Heart left ventricle (tissue), 16 donors: ENCODE results near the gene LZTS2. TPM values are rescaled to one million over a fixed set of nuclear protein-coding genes. Genes with fewer than 3 reads are reported as not detected.

Source experiments
- ATAC-seq, 4 donors: fragments of 200-7000 bp; cut with Tn5 transposase; one replicate each; pipeline ENCODE4 v1.9.1; 2020 to 2022; ENCODE audit warnings: moderate library complexity in 4 of 4, mild to moderate bottlenecking in 3 of 4, moderate number of reproducible peaks in 1 of 4
- DNase-seq, 5 donors: peaks; one replicate each; pipeline ENCODE4 v3.0.0-alpha.2; 2020
- H3K27ac ChIP-seq, 12 donors: fragments of 200-600 bp; sonication (generic) in 4 of 12; one replicate each; pipeline versions ENCODE4 v1.5.0 to v1.8.0; 2016 to 2022; ENCODE audit warnings: mild to moderate bottlenecking in 2 of 12
- H3K27me3 ChIP-seq, 9 donors: fragments of 200-600 bp; sonication (generic) in 2 of 9; one replicate each; pipeline versions ENCODE4 v1.5.1 to v1.8.0; 2016 to 2022; ENCODE audit warnings: mild to moderate bottlenecking in 3 of 9
- H3K36me3 ChIP-seq, 9 donors: fragments of 200-600 bp; sonication (generic) in 2 of 9; one replicate each; pipeline versions ENCODE4 v1.5.0 to v1.8.0; 2018 to 2022; ENCODE audit warnings: mild to moderate bottlenecking in 2 of 9
- H3K4me1 ChIP-seq, 12 donors: fragments of 200-600 bp; sonication (generic) in 4 of 12; one replicate each; pipeline versions ENCODE4 v1.5.0 to v1.8.0; 2016 to 2022; ENCODE audit warnings: mild to moderate bottlenecking in 3 of 12
- H3K4me3 ChIP-seq, 12 donors: fragments of 200-600 bp; sonication (generic) in 4 of 12; one replicate each; pipeline versions ENCODE4 v1.5.0 to v1.8.0; 2017 to 2022; ENCODE audit warnings: mild to moderate bottlenecking in 9 of 12, moderate library complexity in 4 of 12
- H3K9me3 ChIP-seq, 12 donors: fragments of 200-600 bp; sonication (generic) in 4 of 12; one replicate each; pipeline versions ENCODE4 v1.5.0 to v1.8.0; 2016 to 2022; ENCODE audit warnings: mild to moderate bottlenecking in 1 of 12
- CTCF ChIP-seq, 12 donors: fragments of 200-600 bp; sonication (generic) in 4 of 12; IDR thresholded peaks; one replicate each; pipeline versions ENCODE4 v1.5.0 to v1.8.0; 2018 to 2022; ENCODE audit warnings: antibody characterized with exemption in 12 of 12, mild to moderate bottlenecking in 5 of 12
- POLR2A ChIP-seq, 2 donors: fragments of 450-650 bp; IDR thresholded peaks; one replicate each; pipeline ENCODE4 v1.6.1; 2017; ENCODE audit warnings: antibody characterized with exemption in 2 of 2, mild to moderate bottlenecking in 2 of 2, moderate library complexity in 2 of 2
- WGBS, 4 donors: extraction: QIAGEN DNeasy Blood & Tissue Kit in 2 of 4; methylation state at CpG; one replicate each; pipeline versions ENCODE4 v1.1.5 to v1.1.7; 2013 to 2018; 5-methylcytosine and 5-hydroxymethylcytosine counted together
- intact Hi-C, 10 donors: fragments of 100-400 bp; cut with DNase I; formaldehyde crosslinking; loops; one replicate each; pipeline versions ENCODE4 v1.11.1 to v1.14.2; 2022
- polyA plus RNA-seq, 2 donors: library from polyadenylated mRNA; stranded (reverse); fragments of 200-250 nt; gene quantifications; one replicate each; pipeline ENCODE4 v1.2.3, GENCODE V29; 2013
- total RNA-seq, 9 donors: library from RNA; depleted of rRNA in 2 of 9; stranded (reverse); fragments of >200 nt in 2 of 9; fragmentation: NEBNext Ultra II Directional in 3 of 9; extraction: Animal tissue kit (Norgen Biotek cat#: 25700) in 3 of 9; gene quantifications; one replicate each; pipeline versions ENCODE4 v1.1.0 to v1.2.4, GENCODE V29; 2016 to 2023
- donor health status: ischemic (EF 13 %, LVEDD 7.1; RV severe dilation, severe dysfunction).
- donor health status: healthy with polysubstance abuse.
- donor health status: DM: no; HTN: yes; CAD: no.
- donor health status: DM: no; HTN: no; CAD: no.
- donor health status: ischemic (EF 25% LVEDD 6.9; RV normal size, moderate dysfunction).
- donor health status: ischemic (EF 25% LVEDD 5.7; RV mildly dilated, moderate dysfunction).
- donor health status: healthy.
- donor health status: DM: yes; HTN: yes; CAD: no.
- donor health status: ischemic (EF 35%, LVEDD 5.7; RV mildly dilated, moderate dysfunction).
- donor health status: nonischemic (EF 11% LVEDD 7.7; RV severe dilation, severe dysfunction).
- donor health status: DM: yes; HTN: yes; CAD: no.
- donor health status: PGD.
- donor health status: ischemic (EF 29% LVEDD 5.4; RV normal size, mild dysfunction).
- donor health status: nonischemic (EF 23%, LVEDD 6.1; RV moderate dilation, normal function).

LZTS2 gene
- total and polyA plus RNA-seq, 11 donors = 33.7 to 93.0 (median 40.9) TPM

GRCh38 chr10:100978121-100978900 lies 21.3 kb upstream of the LZTS2 start:
- intact Hi-C loops = no loop called here
- WGBS, 4 donors = 86 to 89% (median 87%) methylated on average over 8 to 13 of the region's 13 CpGs
- Histone ChIP-seq H3K27me3 (no peaks in the 10 kb centered on the region), H3K4me1 (no peaks in the 10 kb centered on the region), H3K27ac (no peak overlapping the region), H3K9me3 (no peaks in the 10 kb centered on the region), H3K4me3 (no peak overlapping the region), H3K36me3 (peaks cover 0 to 55% (median 39%) of the 10 kb centered on the region in 9 donors)
- ATAC-seq = no peak
- DNase-seq = peak in 1 of 5 donors; percentile 12
- TF ChIP-seq POLR2A (IDR thresholded peaks at IDR 0.05) = no peak
- no peak for TF ChIP-seq CTCF (IDR thresholded peaks at IDR 0.05)

- 84 to 88% (median 86%) methylated on average over 1 to 10 of the region's 10 CpGs for WGBS, 4 donors
- H3K9me3 ChIP-seq = no peaks in the 10 kb centered on the region
- TF ChIP-seq POLR2A (IDR thresholded peaks at IDR 0.05) (no peak), CTCF (IDR thresholded peaks at IDR 0.05) (no peak)
- no peak for ATAC-seq
- peak in 1 of 5 donors; percentile 12 for DNase-seq
- no peaks in the 10 kb centered on the region for H3K4me1 ChIP-seq
- H3K27ac ChIP-seq = no peak overlapping the region
- H3K36me3 ChIP-seq = peaks cover 0 to 58% (median 44%) of the 10 kb centered on the region in 9 donors
- no peak overlapping the region for H3K4me3 ChIP-seq
- H3K27me3 ChIP-seq = no peaks in the 10 kb centered on the region
- intact Hi-C loops = no loop called here
Observed at GRCh38 chr10:100978901-100979195, 20.8 kb upstream of the LZTS2 start.

GRCh38 chr10:100979791-100980272 lies 19.8 kb upstream of the LZTS2 start:
- H3K36me3 ChIP-seq = peaks cover 0 to 66% (median 44%) of the 10 kb centered on the region in 9 donors
- DNase-seq = peak in 1 of 5 donors; percentile 13

More at GRCh38 chr10:100979791-100980272, 19.8 kb upstream of the LZTS2 start:
- Histone ChIP-seq H3K4me3 (no peak overlapping the region), H3K27me3 (no peaks in the 10 kb centered on the region), H3K27ac (no peak overlapping the region), H3K4me1 (no peaks in the 10 kb centered on the region), H3K9me3 (no peaks in the 10 kb centered on the region)
- intact Hi-C loops = no loop called here
- 88 to 96% (median 93%) methylated on average over 9 to 16 of the region's 16 CpGs for WGBS, 4 donors
- TF ChIP-seq POLR2A (IDR thresholded peaks at IDR 0.05) (no peak), CTCF (IDR thresholded peaks at IDR 0.05) (no peak)
- no peak for ATAC-seq
